GM21381 (cell line): ENCODE data around the gene ASAP2.
"Not testable (repeated sequence)": the region's sequence is repeated elsewhere in the genome, so short reads cannot be mapped to it uniquely, and the experiment has no call there.

Source experiments
- ATAC-seq: cut with Tn5 transposase; IDR thresholded peaks from one replicate; pipeline ENCODE4 v1.9.1; 2021; ENCODE audit warnings: mild to moderate bottlenecking, moderate library complexity; ENCODE audit not compliant: unreplicated experiment

The ASAP2 gene

DNA sequence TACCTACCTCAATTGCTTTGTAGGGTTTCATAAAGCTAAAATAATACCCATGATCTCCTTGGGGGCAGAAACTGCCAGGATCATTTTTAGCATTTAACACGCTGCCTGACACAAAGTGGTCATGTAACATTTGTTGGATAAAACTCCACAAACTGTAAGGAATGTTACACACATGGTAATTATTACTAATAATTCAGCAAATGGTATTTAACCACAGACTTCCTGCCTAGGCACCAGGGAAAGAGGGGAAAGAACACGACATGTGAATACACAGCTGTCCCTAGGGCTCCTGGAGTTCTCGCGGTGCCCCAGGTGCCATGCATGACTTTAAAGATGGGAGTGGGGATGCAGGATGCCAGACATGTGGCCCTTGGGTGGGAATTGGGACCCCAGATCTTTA, 43.5 kb downstream of the ASAP2 start:
- ATAC-seq = no peak

DNA sequence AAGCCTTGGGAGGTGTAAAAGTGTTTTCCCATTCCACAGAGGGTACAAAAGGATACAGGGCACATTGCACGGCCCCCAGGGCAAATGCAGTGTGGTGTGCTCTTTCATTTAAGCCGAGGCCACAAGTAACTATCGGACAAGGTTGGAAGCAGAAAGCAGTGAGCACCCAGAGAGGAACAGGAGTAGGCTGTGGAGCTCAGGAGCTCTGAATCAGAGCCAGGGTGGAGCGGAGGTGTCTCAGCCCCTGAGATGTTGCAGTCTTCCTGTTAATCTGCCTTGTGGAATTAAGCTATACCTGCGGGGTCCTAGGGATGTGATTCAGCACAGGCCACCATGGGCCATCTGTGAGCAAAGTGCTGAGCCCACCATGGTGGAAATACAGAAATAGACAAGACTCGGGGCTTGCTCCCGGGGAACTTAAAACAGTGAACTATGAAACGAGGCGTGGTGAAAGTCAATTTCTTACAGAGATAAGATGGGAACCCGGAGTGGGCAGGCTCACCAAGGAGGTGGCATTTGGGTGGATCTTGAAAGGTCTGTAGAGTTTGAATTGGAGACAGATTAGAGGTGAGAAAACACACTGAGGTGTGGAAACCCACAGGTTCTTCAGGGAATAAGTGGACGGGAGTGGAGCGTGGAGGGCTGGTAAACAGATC, 44.0 kb downstream of the ASAP2 start:
- no peak for ATAC-seq

DNA sequence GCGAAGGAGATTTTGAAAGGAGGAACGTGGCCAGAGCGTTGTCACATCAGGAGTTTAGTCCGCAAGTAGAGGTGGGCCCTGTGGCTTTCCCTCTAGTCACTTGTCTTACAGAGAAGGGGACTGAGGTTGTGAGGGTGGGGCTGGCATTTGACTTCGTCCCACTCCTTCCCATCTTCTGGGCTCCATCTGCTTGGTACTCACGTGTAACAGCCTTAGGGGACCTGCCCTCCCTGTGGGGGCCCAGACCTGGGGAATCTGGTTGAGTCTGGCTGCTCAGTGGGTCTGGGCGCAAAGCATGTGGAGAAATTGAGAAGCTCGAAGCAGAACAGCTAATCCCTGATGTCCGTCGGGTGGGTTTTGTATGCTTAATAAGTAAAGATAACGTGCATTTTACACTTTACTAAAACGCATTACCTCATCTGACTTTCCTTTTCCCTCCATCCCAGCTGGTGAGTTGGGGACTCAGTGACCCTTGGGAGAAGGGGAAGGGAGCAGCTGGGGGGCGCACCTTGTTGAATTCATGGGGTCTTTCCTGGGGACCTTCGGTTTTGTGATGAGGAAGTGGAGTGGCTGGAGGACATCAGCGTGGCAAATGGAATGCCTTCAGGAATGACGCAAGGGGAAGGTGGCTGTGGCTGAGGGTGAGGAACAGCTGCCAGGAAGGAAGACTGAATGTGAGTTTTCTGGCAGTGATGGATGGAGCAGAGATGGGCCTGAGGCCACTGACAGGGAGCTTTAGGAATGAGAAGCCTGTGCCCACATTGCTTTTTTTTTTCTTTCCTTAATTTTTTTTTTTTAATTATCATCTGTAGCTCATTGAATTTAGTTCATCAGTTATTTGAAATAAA, 44.8 kb downstream of the ASAP2 start:
- no peak for ATAC-seq

DNA sequence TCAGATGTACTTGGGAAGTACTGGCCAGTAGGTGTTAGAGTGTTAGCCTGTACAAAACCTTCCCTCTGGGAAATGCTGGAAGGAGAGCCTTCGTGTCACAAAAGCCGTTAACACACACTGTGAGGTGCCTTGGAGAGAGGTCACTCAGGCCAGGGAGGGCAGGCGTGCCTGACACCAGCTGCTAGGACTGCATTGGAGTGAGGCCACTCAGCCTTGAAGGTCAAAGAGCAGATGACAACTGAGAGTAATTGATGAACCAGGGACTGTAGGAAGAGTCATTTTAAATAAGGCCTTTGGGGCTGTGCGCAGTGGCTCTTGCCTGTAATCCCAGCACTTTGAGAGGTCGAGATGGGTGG, 45.4 kb downstream of the ASAP2 start:
- ATAC-seq = no peak

DNA sequence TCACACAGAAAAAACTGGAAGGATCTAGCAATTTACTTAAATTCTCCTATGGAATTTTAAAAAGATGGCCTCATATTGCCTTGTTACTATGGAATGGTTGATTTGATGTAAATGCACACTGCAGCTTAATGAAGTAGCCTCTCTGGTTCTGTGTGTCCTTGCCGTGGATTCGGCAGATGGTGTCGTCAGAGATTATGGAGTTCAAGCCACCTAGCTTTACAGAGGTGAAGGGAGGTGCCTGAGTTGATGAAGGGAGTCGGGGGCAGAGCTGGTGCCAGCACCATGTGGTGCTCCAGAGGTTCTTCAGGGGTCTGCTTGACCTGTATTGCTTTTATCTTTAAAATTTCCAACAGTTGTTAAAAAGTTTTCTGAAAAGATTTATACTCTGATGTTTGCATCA, 48.8 kb downstream of the ASAP2 start:
- ATAC-seq = no peak

DNA sequence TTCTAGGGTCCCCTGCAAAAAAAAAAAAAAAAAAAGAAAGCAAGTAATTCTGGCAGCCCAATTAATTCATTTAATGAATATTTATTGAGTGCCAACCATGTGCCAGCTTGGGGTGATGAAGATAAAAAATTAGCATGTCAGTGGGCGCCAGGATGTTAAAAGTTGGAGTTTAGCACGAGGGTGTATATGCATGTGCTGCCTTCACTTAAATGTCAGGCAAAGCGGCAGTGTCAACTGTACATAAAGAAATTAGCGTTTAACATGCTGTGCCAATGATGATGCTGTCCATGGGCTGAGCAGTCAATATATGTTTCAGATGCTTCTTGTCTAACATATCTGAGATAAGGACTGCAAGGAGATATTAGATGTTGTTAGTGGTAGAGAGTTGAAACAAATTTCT, 49.5 kb downstream of the ASAP2 start:
- no peak for ATAC-seq

DNA sequence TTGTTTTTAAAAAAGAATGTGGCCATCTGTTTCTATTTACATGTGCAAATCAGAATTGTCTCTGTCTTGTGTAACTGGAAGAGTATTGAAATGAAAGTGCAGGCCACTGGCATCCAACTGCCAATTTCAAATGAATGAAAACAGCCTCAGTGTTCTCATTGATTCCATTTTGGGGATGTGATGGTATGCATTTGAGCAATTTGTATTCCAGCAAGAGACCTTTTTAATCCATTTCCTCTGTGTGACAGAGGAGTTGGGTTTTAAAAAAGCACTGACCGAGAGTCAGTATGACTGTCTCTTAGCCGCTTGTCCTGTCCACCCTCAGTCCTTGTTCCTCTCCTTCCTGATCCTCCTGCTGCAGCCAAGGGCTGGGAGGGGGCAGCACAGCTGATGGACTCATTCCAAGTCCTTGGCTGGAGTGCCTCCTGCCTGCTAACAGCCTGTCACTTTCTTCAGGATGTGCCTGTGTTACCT, 50.0 kb downstream of the ASAP2 start:
- ATAC-seq = no peak

DNA sequence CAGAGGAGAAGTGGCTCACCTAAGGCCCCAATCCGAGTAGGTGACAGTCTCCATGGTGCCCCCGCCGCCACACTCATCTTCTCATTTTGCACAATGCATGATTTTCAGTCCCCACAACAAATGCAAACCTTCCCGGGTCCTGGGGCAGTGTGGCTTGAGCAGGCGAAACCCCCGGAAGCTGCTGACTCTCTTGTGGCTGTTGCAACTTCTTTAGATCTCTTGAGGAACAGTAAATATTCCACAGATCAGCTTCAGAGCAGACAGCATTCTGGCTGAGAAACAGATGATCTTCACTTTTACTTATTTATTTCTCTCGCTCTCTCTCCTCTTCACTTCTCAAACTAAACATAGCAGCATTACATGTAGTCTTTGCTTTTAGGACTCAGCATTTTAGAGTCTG, 51.9 kb downstream of the ASAP2 start:
- no peak for ATAC-seq

DNA sequence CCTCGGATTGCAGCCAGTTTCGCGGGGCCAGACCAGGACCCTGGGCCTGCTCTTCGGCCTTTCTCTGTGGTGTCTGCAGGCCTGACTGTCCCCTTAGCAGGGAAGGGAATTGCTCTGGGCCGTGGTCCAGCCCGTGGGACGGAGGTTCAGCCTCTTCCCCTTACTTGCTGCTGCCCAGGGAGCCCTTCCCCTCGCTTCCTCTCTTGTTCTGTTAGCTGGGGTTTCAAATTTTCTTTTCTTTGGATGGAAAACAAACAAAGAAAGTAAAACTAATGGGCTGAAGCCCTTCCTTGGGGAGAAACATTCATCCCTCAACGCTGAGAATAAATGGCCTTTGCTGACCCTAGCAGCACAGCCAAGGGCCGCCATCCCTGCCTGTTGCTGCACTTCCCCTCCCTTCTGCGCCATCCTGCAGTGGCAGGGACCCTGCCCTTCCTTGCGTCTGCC, 52.4 kb downstream of the ASAP2 start:
- ATAC-seq = no peak

DNA sequence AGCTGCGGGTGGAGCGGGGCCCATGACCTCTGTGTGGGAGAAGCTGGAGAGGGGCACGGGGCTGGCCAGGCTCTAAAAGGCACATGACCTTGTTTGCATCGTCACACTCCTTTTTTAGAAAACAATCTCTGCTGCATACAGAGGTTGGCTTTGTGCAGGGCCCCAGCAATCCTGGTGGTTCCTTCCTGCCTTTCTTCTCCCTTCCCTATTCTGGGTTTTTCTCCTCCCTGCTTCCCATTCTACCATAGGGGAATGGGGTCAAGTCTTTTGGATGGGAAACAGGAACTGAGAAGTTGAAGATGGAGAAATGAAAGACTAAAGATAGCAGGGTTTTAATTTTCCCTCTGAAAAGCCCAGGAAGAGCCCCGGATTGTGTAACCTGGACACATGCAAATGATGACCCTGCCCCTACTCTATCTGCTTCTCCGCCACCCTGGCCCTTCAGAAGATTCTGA, 53.9 kb downstream of the ASAP2 start:
- no peak for ATAC-seq

DNA sequence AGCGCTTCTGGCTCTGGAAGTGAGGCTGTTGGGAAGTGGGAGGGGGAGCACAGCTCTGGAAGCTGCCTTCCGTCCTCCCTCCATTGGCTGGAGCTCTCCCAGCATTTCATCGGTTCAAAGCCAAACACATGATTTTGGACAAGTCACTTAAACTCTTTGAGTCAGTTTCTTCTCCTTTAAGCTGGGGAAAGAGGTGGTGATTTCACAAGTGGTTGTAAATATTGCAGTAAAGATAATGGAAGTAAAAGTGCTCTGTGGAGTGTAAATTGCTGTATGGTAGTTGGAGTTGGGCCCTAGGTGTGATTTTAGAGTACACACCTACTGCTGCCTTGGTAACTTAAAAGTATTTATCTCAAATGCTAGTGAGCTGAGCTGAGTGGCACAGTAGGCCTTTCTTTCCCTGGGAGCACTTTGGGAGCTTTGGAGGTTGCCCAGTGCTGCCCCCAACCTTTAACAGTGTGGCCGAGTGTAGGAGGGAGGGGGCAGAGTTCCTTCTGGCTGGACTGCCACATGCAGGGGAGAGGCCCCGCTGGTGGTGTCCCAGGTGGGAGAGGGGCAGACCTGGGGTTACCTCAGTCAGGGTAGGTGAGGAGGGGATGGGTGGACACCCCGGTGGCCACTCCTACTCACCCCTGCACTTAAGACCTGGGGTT, 54.7 kb downstream of the ASAP2 start:
- no peak for ATAC-seq

DNA sequence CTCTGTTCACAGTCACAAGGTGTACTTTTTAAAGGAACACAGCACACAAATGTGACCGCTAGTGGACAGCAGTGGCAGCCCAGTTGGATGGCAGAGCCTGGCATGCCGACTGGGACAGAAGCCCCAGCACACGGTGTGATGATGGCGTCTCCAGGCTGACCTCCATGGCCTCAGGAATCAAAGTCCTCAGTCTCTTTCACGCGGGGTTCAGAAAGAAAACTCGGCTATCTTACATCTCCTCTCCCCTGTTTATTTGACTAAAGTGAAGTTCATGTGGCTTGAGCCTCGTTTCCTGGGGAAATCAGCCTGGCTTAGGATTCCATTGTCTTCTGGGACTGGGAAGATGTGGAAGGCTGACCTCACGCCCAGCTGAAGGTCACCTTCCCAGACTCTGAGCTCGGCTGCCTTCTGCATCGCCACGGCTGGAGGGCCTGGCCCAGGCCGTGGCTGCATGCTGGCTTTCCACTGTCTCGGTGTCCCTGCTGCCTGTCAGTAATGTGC, 56.1 kb downstream of the ASAP2 start:
- ATAC-seq = no peak

DNA sequence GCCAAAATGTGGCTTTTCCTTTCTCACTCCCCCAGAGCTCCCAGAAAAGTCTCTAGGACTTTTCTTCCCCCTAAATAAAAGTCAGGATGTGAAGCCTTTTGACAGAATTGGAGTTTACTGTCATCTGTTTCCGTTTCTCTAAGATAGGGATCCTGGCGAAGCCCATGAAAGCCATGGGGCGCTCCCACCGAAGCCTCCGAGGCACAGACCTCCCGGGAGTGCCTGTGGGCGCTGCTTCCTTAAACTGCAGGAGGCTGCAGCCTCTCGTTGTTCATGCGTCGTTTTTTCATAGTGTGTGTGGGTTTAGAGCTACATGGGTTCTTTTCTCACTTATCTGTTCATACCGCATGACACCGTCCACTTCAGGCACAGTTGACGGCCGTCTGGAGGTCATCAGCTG, 56.8 kb downstream of the ASAP2 start:
- no peak for ATAC-seq

DNA sequence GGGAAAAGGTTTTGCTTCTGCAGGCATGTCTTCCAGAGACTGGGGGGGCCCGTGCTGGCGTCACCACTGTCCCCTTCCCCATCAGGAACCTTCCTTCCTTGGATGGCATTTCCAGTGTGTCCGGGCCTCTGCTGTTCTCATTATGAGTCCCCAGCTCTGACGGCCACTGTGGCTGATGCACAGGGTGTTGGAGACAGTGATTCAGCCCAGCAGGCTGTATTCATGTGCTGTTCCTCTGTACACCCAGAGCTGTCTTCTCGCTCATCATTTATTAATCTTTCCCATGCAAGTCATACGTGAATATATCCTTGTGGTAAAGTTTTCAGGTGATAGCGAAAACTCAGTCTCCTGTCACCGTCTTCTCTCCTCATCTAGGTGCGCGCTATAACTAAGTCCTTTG, 57.7 kb downstream of the ASAP2 start:
- ATAC-seq = no peak

DNA sequence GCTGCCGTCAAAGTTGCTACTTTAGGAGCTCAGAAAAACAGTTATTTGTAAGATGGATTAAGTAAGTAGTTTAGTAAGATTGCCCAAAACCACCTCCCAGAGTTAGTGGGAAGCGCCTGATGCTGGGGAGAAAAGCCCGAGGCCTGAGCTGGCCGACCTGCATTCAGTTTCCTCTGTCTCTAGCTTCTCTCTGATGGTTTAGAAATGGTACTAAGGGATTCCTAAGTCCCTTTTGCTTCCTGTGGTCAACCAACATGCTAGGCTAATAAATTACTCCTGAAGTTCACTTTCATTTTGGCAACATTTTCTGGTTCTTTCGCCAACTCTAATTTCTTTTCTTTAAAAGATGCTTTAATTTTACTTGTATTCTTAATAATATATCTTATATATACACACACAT, 60.1 kb downstream of the ASAP2 start:
- ATAC-seq = no peak

DNA sequence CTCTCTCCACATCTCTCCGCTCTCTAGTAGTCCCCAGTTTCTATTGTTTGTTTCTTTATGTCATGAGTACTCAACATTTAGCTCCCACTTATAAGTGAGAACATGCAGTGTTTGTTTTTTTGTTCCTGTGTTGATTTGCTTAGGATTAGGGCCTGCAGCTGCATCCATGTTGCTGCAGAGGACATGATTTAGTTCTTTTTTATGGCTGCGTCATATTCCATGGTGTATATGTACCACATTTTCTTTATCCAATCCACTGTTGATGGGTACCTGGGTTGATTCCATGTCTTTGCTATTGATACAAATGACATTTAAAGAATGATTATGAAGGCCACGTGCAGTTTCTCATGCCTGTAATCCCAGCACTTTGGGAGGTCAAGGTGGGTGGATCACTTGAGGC, 60.7 kb downstream of the ASAP2 start:
- ATAC-seq = not testable (repeated sequence)

DNA sequence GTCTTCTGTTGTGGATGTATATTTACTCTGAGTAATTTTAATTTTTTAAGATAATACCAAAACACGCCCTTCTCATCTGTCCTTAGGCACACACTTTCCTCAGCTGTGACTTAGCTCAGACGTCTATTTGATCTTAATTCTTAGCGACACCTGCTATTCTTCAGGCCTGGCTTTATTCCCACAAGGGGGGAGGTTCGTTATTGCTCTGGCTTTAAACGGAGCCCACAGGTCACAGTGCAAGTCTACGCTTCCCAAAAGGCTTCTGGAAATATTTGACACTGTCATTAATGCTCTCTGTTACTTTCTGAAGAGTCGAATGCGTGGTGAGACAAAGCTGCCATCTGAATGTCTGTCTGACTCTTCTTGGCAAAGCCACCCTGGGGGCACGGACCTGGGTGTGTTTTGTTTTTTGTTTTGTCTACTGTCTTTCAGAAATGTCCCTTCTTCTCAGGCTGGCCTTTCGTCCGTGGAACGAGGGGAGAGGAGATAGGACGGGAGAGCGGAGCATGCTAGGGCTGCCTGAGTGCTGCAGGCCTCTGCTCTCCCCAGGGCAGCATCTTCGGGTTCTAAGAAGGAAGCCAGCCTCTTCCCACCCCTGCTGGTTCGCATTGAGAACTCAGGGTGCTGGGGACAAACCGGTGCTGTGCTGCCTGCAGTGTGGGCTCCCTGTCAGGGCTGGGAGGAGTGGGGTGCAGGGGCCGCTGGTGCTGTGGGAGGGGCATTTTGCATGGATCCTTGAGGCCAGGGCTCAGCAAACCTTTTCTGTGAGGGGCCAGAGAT, 61.9 kb downstream of the ASAP2 start:
- ATAC-seq = no peak

DNA sequence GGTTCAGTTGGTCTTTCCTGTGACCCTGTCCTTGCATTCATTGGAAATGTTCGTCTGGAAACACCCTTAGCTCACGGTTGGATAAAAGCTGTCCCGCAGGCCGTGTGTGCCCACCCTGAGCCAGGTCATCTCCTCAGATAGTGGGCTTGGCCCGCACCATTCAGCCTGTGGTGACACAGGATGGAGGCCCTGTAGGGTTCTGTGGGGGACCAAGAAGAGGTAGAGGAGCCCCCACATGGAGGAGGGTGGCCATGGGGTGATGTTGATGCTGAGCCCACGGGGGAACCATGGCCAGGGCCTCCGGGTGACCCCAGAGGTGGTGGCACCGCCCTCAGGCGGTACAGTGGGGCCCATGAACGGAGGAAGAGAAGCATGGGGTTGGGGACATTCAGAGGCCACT, 62.7 kb downstream of the ASAP2 start:
- ATAC-seq = no peak

DNA sequence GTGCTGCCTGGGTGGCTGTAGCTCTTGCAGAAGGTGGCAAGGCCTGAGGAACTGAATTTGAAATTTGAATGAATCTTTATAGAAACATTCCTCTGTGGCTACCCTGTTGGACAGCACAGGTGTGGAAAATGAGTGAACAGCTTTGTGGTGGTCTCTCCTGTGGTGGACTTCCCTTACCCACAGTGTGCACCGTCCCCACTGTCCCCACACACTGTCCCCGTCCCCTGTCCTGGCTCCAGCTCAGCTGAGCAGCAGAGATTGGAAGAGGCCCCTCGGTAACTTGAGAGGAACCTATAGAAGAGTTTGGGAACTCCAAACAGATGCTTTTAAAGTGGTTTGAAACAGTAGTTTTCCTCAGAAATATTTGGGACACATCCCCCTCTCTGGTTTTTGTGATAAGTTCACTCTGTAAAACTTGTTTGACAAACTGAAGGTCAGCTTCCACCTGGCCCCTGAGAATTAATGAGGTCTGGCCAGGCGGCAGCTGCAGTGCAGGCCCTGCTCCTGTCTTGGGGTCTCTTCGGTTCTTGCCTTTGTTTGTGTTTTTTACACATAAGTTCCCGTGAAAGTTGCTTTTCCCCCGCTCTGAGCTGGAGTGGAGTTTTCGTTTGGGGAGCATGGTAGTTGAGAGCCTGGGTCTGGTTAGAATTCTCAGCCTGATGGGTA, 63.2 kb downstream of the ASAP2 start:
- ATAC-seq = no peak

DNA sequence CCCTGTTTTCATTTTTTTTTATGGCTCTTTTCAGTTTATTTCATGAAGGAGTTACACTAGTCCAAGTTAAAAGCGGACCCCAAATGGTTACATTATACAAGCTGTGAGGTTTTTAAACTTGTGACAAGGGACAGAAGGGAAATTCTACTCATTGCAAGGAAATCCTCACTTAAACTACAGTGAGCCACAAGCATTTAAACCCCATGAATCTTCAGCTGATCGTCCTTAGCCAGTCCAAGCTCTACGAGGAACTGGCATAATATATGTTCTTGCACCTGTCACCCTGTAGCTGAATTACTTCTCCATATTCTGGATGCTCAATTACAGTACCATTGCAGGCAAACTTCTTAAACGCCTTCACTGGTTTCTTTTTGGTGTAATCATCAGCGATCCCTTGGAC, 64.5 kb downstream of the ASAP2 start:
- ATAC-seq = no peak
